ENCODE measurements around the gene NES. TPM values are rescaled to one million over a fixed set of nuclear protein-coding genes. Genes with fewer than 3 reads are reported as not detected.

Gene NES
- polyA plus RNA-seq, 3 donors, result not detected

DNA sequence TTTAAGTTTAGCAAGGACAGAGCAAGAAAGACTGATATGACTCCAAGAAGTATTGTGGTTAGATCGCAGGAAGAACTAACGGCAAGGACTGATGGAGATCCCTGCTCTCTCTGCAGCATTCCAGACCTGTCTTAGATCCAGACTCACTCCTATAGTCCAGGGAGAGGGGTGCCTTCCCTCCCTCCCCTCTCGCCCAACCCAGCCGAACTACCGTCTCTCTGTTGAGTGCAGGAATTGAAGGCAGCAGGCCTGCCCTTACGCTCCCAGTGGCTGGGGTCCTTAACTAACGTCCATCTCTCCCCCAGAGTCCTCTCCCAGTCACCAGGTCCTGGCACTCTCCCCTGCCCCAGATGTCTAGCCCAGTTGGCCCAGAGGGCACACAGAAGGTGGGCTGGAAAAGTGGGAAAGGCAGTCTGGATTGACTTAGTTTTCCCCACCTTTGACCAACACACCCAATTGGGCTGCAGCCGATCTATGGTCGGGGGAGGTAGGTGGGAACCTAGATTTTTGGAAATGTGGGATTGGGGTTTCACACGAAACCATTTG, 27.0 kb upstream of the NES start:
- no peak overlapping the region for H3K27ac Mint-ChIP-seq
- no peak overlapping the region for H3K27ac ChIP-seq (ENCODE audit: low read depth in 1 of 2, low read length in 2 of 2)
- DNase-seq, result no peak
- peaks cover 44 to 74% of the 10 kb centered on the region in 2 donors for H3K27me3 ChIP-seq (ENCODE audit: control insufficient read depth in 2 of 2, insufficient read depth in 2 of 2, low read length in 2 of 2)
- peaks cover 28% of the 10 kb centered on the region for H3K4me1 Mint-ChIP-seq
- peaks cover 20 to 22% of the 10 kb centered on the region in 2 donors for H3K4me1 ChIP-seq (ENCODE audit: control insufficient read depth in 1 of 2, insufficient read depth in 2 of 2, low read length in 2 of 2)
- peaks cover 0 to 15% of the 10 kb centered on the region in 2 donors for H3K9me3 ChIP-seq (replicated peaks in 1 of 2; ENCODE audit: control insufficient read depth in 1 of 2, insufficient read depth in 1 of 2, low read length in 2 of 2)
- 30% methylated on average over 2 of the region's 10 CpGs for WGBS (ENCODE audit: insufficient coverage)
- intact Hi-C loops (cut with micrococcal nuclease), result no loop called here
- H3K4me3 ChIP-seq (replicated peaks in 1 of 3; ENCODE audit: low read depth in 2 of 3, low read length in 3 of 3), result no peak overlapping the region
- no peaks in the 10 kb centered on the region for H3K36me3 ChIP-seq (replicated peaks in 1 of 2; ENCODE audit: control insufficient read depth in 1 of 2, insufficient read depth in 2 of 2, low read length in 2 of 2)
- H3K9me3 Mint-ChIP-seq, result peaks cover 0 to 25% (median 10%) of the 10 kb centered on the region in 7 donors
- no peak overlapping the region for H3K9ac ChIP-seq (ENCODE audit: insufficient read depth, low read length, poor library complexity, severe bottlenecking)
- H2AFZ ChIP-seq (ENCODE audit: insufficient read depth, low read depth, low read length, poor library complexity, severe bottlenecking), result no peak overlapping the region
- peaks cover 0 to 8% of the 10 kb centered on the region in 2 donors for H3K36me3 Mint-ChIP-seq
- H4K20me1 ChIP-seq (ENCODE audit: insufficient read depth, low read length), result no peaks in the 10 kb centered on the region
- H3K4me3 Mint-ChIP-seq, result peak overlapping the region in 1 of 2 donors; percentile 72
- H3K27me3 Mint-ChIP-seq (ENCODE audit: low read depth in 3 of 3), result peaks cover 79 to 84% (median 81%) of the 10 kb centered on the region in 3 donors
- no peaks in the 10 kb centered on the region for H3K79me2 ChIP-seq (ENCODE audit: insufficient read depth, low read length)
- H3K4me2 ChIP-seq (replicated peaks; ENCODE audit: extremely low read depth, low read length, poor library complexity, severe bottlenecking), result no peak overlapping the region
- no peak for TF ChIP-seq CTCF (IDR thresholded peaks at IDR 0.05)

- no peak overlapping the region for H3K4me3 ChIP-seq (replicated peaks in 1 of 3; ENCODE audit: low read depth in 2 of 3, low read length in 3 of 3)
- H3K4me1 Mint-ChIP-seq, result peaks cover 28% of the 10 kb centered on the region
- intact Hi-C loops (cut with micrococcal nuclease), result no loop called here
- no peak for TF ChIP-seq CTCF (IDR thresholded peaks at IDR 0.05)
- H3K9me3 ChIP-seq (replicated peaks in 1 of 2; ENCODE audit: control insufficient read depth in 1 of 2, insufficient read depth in 1 of 2, low read length in 2 of 2), result peaks cover 0 to 15% of the 10 kb centered on the region in 2 donors
- peaks cover 0 to 25% (median 10%) of the 10 kb centered on the region in 7 donors for H3K9me3 Mint-ChIP-seq
- H3K27me3 Mint-ChIP-seq (ENCODE audit: low read depth in 3 of 3), result peaks cover 78 to 84% (median 84%) of the 10 kb centered on the region in 3 donors
- H3K4me1 ChIP-seq (ENCODE audit: control insufficient read depth in 1 of 2, insufficient read depth in 2 of 2, low read length in 2 of 2), result peaks cover 20 to 22% of the 10 kb centered on the region in 2 donors
- WGBS (ENCODE audit: insufficient coverage), result 48% methylated on average over 4 of the region's 4 CpGs
- no peak overlapping the region for H3K4me2 ChIP-seq (replicated peaks; ENCODE audit: extremely low read depth, low read length, poor library complexity, severe bottlenecking)
- H3K27me3 ChIP-seq (ENCODE audit: control insufficient read depth in 2 of 2, insufficient read depth in 2 of 2, low read length in 2 of 2), result peaks cover 44 to 77% of the 10 kb centered on the region in 2 donors
- no peak overlapping the region for H3K27ac ChIP-seq (ENCODE audit: low read depth in 1 of 2, low read length in 2 of 2)
- H3K36me3 Mint-ChIP-seq, result peaks cover 0 to 8% of the 10 kb centered on the region in 2 donors
- peak overlapping the region in 1 of 2 donors; percentile 72 for H3K4me3 Mint-ChIP-seq
- DNase-seq, result no peak
- no peak overlapping the region for H3K9ac ChIP-seq (ENCODE audit: insufficient read depth, low read length, poor library complexity, severe bottlenecking)
- H3K27ac Mint-ChIP-seq, result no peak overlapping the region
- no peak overlapping the region for H2AFZ ChIP-seq (ENCODE audit: insufficient read depth, low read depth, low read length, poor library complexity, severe bottlenecking)
- H3K79me2 ChIP-seq (ENCODE audit: insufficient read depth, low read length), result no peaks in the 10 kb centered on the region
- no peaks in the 10 kb centered on the region for H4K20me1 ChIP-seq (ENCODE audit: insufficient read depth, low read length)
- no peaks in the 10 kb centered on the region for H3K36me3 ChIP-seq (replicated peaks in 1 of 2; ENCODE audit: control insufficient read depth in 1 of 2, insufficient read depth in 2 of 2, low read length in 2 of 2)
These were observed 26.5 kb upstream of the NES start for GRCh38 chr1:156703741-156704140.
